HTERT RPE-1 (cell line): Measurements from ENCODE around the gene PRAMEF33.
"Not testable (repeated sequence)": the region's sequence is repeated elsewhere in the genome, so short reads cannot be mapped to it uniquely, and the experiment has no call there.

Experiments used
- in situ Hi-C: fragments of 300-500 bp; cut with MboI; formaldehyde crosslinking; loops from 4 replicates; pipeline ENCODE4 v1.14.3; 2020; ENCODE audit warnings: low sequenced_read_pairs

Gene PRAMEF33

GRCh38 chr1:13303239-13303638 is at the start of gene PRAMEF33:
Gene PRAMEF33, plus strand, starts transcription at chr1:13303539. Its CDS starts 2,416 bp downstream, at chr1:13305955.
- in situ Hi-C loops: not testable (repeated sequence)

- in situ Hi-C loops: not testable (repeated sequence)
Measured at GRCh38 chr1:13253898-13254297, 49.4 kb upstream of the PRAMEF33 start, which contains the start of gene PRAMEF5. Gene PRAMEF5, plus strand, starts transcription at chr1:13254198. Its CDS starts 5,071 bp downstream, at chr1:13259269.

GRCh38 chr1:13265124-13265523 is 38.2 kb upstream of the PRAMEF33 start:
- in situ Hi-C loops: not testable (repeated sequence)

- in situ Hi-C loops: not testable (repeated sequence)
Measured at GRCh38 chr1:13277016-13277415, 26.3 kb upstream of the PRAMEF33 start.

- in situ Hi-C loops: not testable (repeated sequence)
Measured at GRCh38 chr1:13279617-13280016, 23.7 kb upstream of the PRAMEF33 start.

GRCh38 chr1:13285037-13285436 is 18.3 kb upstream of the PRAMEF33 start, which contains the start of gene PRAMEF8:
Gene PRAMEF8, minus strand, starts transcription at chr1:13285137. Its CDS starts 1,046 bp downstream, at chr1:13284091.
- in situ Hi-C loops: not testable (repeated sequence)

- in situ Hi-C loops: not testable (repeated sequence)
Measured at GRCh38 chr1:13289030-13289429, 14.3 kb upstream of the PRAMEF33 start.

- in situ Hi-C loops: not testable (repeated sequence)
Measured at GRCh38 chr1:13297216-13297931, 6.0 kb upstream of the PRAMEF33 start.

- in situ Hi-C loops: not testable (repeated sequence)
Measured at GRCh38 chr1:13298699-13299098, 4.6 kb upstream of the PRAMEF33 start.

- in situ Hi-C loops: not testable (repeated sequence)
Measured at GRCh38 chr1:13302197-13302596, 1.1 kb upstream of the PRAMEF33 start.

- in situ Hi-C loops: not testable (repeated sequence)
Measured at GRCh38 chr1:13315281-13315680, 11.9 kb downstream of the PRAMEF33 start, which contains the start of gene PRAMEF15. Gene PRAMEF15, plus strand, starts transcription at chr1:13315581. Its CDS starts 2,827 bp downstream, at chr1:13318408.

- in situ Hi-C loops: not testable (repeated sequence)
Measured at GRCh38 chr1:13342496-13342895, 39.2 kb downstream of the PRAMEF33 start.

- in situ Hi-C loops: not testable (repeated sequence)
Measured at GRCh38 chr1:13347034-13347433, 43.7 kb downstream of the PRAMEF33 start, which contains the start of gene PRAMEF14. Gene PRAMEF14, minus strand, starts transcription at chr1:13347134. Its CDS starts 1,820 bp downstream, at chr1:13345314.

GRCh38 chr1:13353476-13353875 is 50.1 kb downstream of the PRAMEF33 start:
- in situ Hi-C loops: not testable (repeated sequence)

- in situ Hi-C loops: not testable (repeated sequence)
Measured at GRCh38 chr1:13354475-13354874, 51.1 kb downstream of the PRAMEF33 start.

- in situ Hi-C loops: not testable (repeated sequence)
Measured at GRCh38 chr1:13356774-13357173, 53.4 kb downstream of the PRAMEF33 start.
